G401.6 (cell line): ENCODE results near the gene FAM120A.

Experiments used
- FAIRE-seq: peaks from 2 replicates; lab custom pipeline; 2012; peaks lifted over from hg19 to GRCh38; lab: Jason Lieb, UNC

Gene FAM120A

GRCh38 chr9:93473411-93473810 lies 21.9 kb downstream of the FAM120A start:
- FAIRE-seq: no peak

GRCh38 chr9:93475108-93475507 lies 23.6 kb downstream of the FAM120A start:
- no peak for FAIRE-seq

GRCh38 chr9:93475856-93476255 lies 24.4 kb downstream of the FAM120A start:
- FAIRE-seq: no peak

GRCh38 chr9:93476924-93477323 lies 25.4 kb downstream of the FAM120A start:
- no peak for FAIRE-seq

GRCh38 chr9:93477397-93477796 lies 25.9 kb downstream of the FAM120A start:
- FAIRE-seq: no peak

- FAIRE-seq: no peak
Observed at GRCh38 chr9:93479726-93480125, 28.2 kb downstream of the FAM120A start.

GRCh38 chr9:93480262-93480661 lies 28.8 kb downstream of the FAM120A start:
- FAIRE-seq: no peak

- no peak for FAIRE-seq
Observed at GRCh38 chr9:93480728-93481324, 29.3 kb downstream of the FAM120A start.

GRCh38 chr9:93483497-93483896 lies 32.0 kb downstream of the FAM120A start:
- FAIRE-seq: no peak

- FAIRE-seq: no peak
Observed at GRCh38 chr9:93486268-93486667, 34.8 kb downstream of the FAM120A start.

- no peak for FAIRE-seq
Observed at GRCh38 chr9:93488244-93488643, 36.8 kb downstream of the FAM120A start.

- no peak for FAIRE-seq
Observed at GRCh38 chr9:93491593-93492232, 40.2 kb downstream of the FAM120A start.

GRCh38 chr9:93492327-93492726 lies 40.8 kb downstream of the FAM120A start:
- no peak for FAIRE-seq

GRCh38 chr9:93493949-93494348 lies 42.5 kb downstream of the FAM120A start:
- no peak for FAIRE-seq

- no peak for FAIRE-seq
Observed at GRCh38 chr9:93496285-93496684, 44.8 kb downstream of the FAM120A start.

- no peak for FAIRE-seq
Observed at GRCh38 chr9:93500571-93501298, 49.2 kb downstream of the FAM120A start.

- FAIRE-seq: no peak
Observed at GRCh38 chr9:93501406-93501805, 49.9 kb downstream of the FAM120A start.

GRCh38 chr9:93503381-93503780 lies 51.9 kb downstream of the FAM120A start:
- FAIRE-seq: no peak

GRCh38 chr9:93505541-93506132 lies 54.2 kb downstream of the FAM120A start:
- no peak for FAIRE-seq

GRCh38 chr9:93507768-93508167 lies 56.3 kb downstream of the FAM120A start:
- no peak for FAIRE-seq

- FAIRE-seq: no peak
Observed at GRCh38 chr9:93508207-93508606, 56.7 kb downstream of the FAM120A start.

- no peak for FAIRE-seq
Observed at GRCh38 chr9:93509084-93509483, 57.6 kb downstream of the FAM120A start.

GRCh38 chr9:93510041-93510440 lies 58.6 kb downstream of the FAM120A start:
- no peak for FAIRE-seq
